NT2/D1 (cell line): ENCODE measurements around the gene CAB39.

ENCODE experiments used
- DNase-seq: peaks from one replicate; pipeline ENCODE4 v3.0.0-alpha.2; 2011; ENCODE audit warnings: low read depth, low spot score
- H3K27me3 ChIP-seq: 2 replicates; pipeline ENCODE4 v1.6.0; 2011; ENCODE audit warnings: mild to moderate bottlenecking; ENCODE audit not compliant: insufficient read length, insufficient read depth
- H3K36me3 ChIP-seq: 2 replicates; pipeline ENCODE4 v1.6.1; 2011; ENCODE audit warnings: mild to moderate bottlenecking, low read length, mixed read lengths; ENCODE audit not compliant: insufficient read depth, insufficient read length
- H3K4me1 ChIP-seq: 2 replicates; pipeline ENCODE4 v1.5.1; 2011; ENCODE audit not compliant: insufficient read depth, insufficient read length
- H3K4me3 ChIP-seq: 2 replicates; pipeline ENCODE4 v1.5.1; 2011; ENCODE audit warnings: low read depth; ENCODE audit not compliant: insufficient read length
- H3K9ac ChIP-seq: 2 replicates; pipeline ENCODE4 v1.6.0; 2011; ENCODE audit warnings: low read depth; ENCODE audit not compliant: insufficient read length
- H3K9me3 ChIP-seq: 2 replicates; pipeline ENCODE4 v1.5.1; 2011; ENCODE audit warnings: mild to moderate bottlenecking, low read length; ENCODE audit not compliant: insufficient read depth
- SUZ12 ChIP-seq: IDR thresholded peaks from 2 replicates; pipeline ENCODE4 v1.6.1; 2011; ENCODE audit not compliant: insufficient read length, insufficient read depth; ENCODE audit errors: extremely low read depth
- YY1 ChIP-seq: IDR thresholded peaks from 2 replicates; pipeline ENCODE4 v1.6.1; 2011; ENCODE audit not compliant: insufficient read length, insufficient read depth
- ZNF274 ChIP-seq: IDR thresholded peaks from 2 replicates; pipeline ENCODE4 v1.6.1; 2011; ENCODE audit warnings: mild to moderate bottlenecking, low read depth, low read length

The CAB39 gene

GRCh38 chr2:230685178-230685577 lies 27.5 kb upstream of the CAB39 start:
- H3K4me3 ChIP-seq = no peak overlapping the region
- H3K4me1 ChIP-seq = no peaks in the 10 kb centered on the region
- H3K27me3 ChIP-seq = no peaks in the 10 kb centered on the region
- no peaks in the 10 kb centered on the region for H3K9me3 ChIP-seq
- TF ChIP-seq YY1 (no peak), SUZ12 (no peak), ZNF274 (no peak)
- H3K9ac ChIP-seq = no peak overlapping the region
- DNase-seq = no peak
- no peaks in the 10 kb centered on the region for H3K36me3 ChIP-seq

DNA sequence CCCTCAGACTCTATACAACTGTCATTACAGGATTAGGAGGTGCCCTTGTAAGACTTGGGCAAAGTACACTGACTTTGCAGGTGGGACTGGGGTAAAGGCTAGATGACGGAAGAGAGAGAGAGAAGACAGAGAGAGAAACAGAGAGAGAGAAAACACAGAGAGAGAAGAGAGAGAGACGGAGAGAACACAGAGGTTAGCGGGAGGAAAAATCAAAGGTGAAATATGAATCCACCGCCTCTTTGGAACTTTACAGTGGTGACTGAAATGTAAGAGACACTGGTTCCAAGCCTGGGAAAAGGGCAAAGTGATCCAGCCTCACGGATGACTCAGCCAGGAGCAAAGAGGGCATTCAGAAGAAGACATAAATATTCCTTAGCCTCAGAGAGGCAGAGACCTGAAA lies 25.1 kb upstream of the CAB39 start:
- Histone ChIP-seq H3K27me3 (no peaks in the 10 kb centered on the region), H3K9ac (no peak overlapping the region), H3K36me3 (no peaks in the 10 kb centered on the region), H3K4me1 (peaks cover 7% of the 10 kb centered on the region), H3K4me3 (no peak overlapping the region), H3K9me3 (no peaks in the 10 kb centered on the region)
- TF ChIP-seq SUZ12 = no peak
- TF ChIP-seq YY1 = no peak
- TF ChIP-seq ZNF274 = no peak
- DNase-seq = no peak

DNA sequence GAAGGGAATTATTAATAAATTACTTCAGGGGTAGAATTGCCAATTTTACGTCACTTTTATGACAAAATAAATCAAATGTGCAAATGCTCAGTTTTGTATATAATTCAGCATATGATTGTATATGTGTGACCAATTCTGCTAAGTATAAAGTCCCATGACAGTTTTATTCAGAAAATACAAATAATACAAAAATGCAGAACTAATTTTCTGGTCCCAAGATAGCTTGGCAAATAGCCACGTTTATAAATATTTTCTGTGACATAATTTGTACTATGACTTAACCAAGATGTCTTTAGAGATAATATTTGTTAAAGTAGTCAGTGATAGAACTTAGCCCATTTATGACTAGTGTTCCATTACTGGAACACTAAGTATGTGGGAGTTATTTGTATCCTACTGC lies 24.2 kb upstream of the CAB39 start:
- no peak for DNase-seq
- Histone ChIP-seq H3K9me3 (no peaks in the 10 kb centered on the region), H3K9ac (no peak overlapping the region), H3K36me3 (no peaks in the 10 kb centered on the region), H3K4me1 (peaks cover 7% of the 10 kb centered on the region), H3K4me3 (no peak overlapping the region), H3K27me3 (no peaks in the 10 kb centered on the region)
- TF ChIP-seq ZNF274 (no peak), SUZ12 (no peak), YY1 (no peak)

- Histone ChIP-seq H3K4me3 (no peak overlapping the region), H3K9me3 (no peaks in the 10 kb centered on the region), H3K9ac (no peak overlapping the region), H3K36me3 (no peaks in the 10 kb centered on the region), H3K4me1 (peaks cover 7% of the 10 kb centered on the region), H3K27me3 (no peaks in the 10 kb centered on the region)
- no peak for DNase-seq
- no peak for TF ChIP-seq SUZ12
- TF ChIP-seq ZNF274 = no peak
- TF ChIP-seq YY1 = no peak
Observed at GRCh38 chr2:230690439-230690838, 22.2 kb upstream of the CAB39 start.

GRCh38 chr2:230691005-230691647 lies 21.5 kb upstream of the CAB39 start:
- no peaks in the 10 kb centered on the region for H3K36me3 ChIP-seq
- no peaks in the 10 kb centered on the region for H3K9me3 ChIP-seq
- H3K4me1 ChIP-seq = peaks cover 7% of the 10 kb centered on the region
- no peak for TF ChIP-seq ZNF274
- TF ChIP-seq YY1 = no peak
- TF ChIP-seq SUZ12 = no peak
- H3K4me3 ChIP-seq = no peak overlapping the region
- H3K9ac ChIP-seq = no peak overlapping the region
- peak; percentile 79 for DNase-seq
- H3K27me3 ChIP-seq = no peaks in the 10 kb centered on the region

GRCh38 chr2:230692760-230693159 lies 19.9 kb upstream of the CAB39 start:
- DNase-seq = no peak
- no peaks in the 10 kb centered on the region for H3K9me3 ChIP-seq
- H3K27me3 ChIP-seq = no peaks in the 10 kb centered on the region
- H3K4me3 ChIP-seq = no peak overlapping the region
- no peaks in the 10 kb centered on the region for H3K36me3 ChIP-seq
- H3K4me1 ChIP-seq = peaks cover 7% of the 10 kb centered on the region
- TF ChIP-seq ZNF274 (no peak), YY1 (no peak), SUZ12 (no peak)
- no peak overlapping the region for H3K9ac ChIP-seq

- H3K4me1 ChIP-seq = peaks cover 7% of the 10 kb centered on the region
- H3K9me3 ChIP-seq = no peaks in the 10 kb centered on the region
- TF ChIP-seq SUZ12 (no peak), ZNF274 (no peak), YY1 (no peak)
- no peak overlapping the region for H3K4me3 ChIP-seq
- no peaks in the 10 kb centered on the region for H3K27me3 ChIP-seq
- H3K9ac ChIP-seq = no peak overlapping the region
- no peak for DNase-seq
- H3K36me3 ChIP-seq = no peaks in the 10 kb centered on the region
Observed at GRCh38 chr2:230693411-230693810, 19.2 kb upstream of the CAB39 start.

- no peak for TF ChIP-seq YY1
- TF ChIP-seq ZNF274 = no peak
- TF ChIP-seq SUZ12 = no peak
- no peaks in the 10 kb centered on the region for H3K9me3 ChIP-seq
- H3K4me3 ChIP-seq = no peak overlapping the region
- no peaks in the 10 kb centered on the region for H3K27me3 ChIP-seq
- peaks cover 7% of the 10 kb centered on the region for H3K4me1 ChIP-seq
- no peak for DNase-seq
- no peak overlapping the region for H3K9ac ChIP-seq
- H3K36me3 ChIP-seq = no peaks in the 10 kb centered on the region
Observed at GRCh38 chr2:230694241-230694640, 18.4 kb upstream of the CAB39 start.
